Measurements from ENCODE around the gene NCOA4. TPM values are rescaled to one million over a fixed set of nuclear protein-coding genes. Genes with fewer than 3 reads are reported as not detected.

The NCOA4 gene
- total and polyA plus RNA-seq, 2 donors (not counting 3 experiments of a cell fraction or from before 2014, with no cell fraction given): 62.1 to 127 TPM

GRCh38 chr10:46052791-46053375 lies 22.5 kb upstream of the NCOA4 start:
- no peaks in the 10 kb centered on the region for H3K79me2 ChIP-seq (ENCODE audit: control insufficient read depth, insufficient read depth, low read length)
- no peaks in the 10 kb centered on the region for H4K20me1 ChIP-seq (replicated peaks; ENCODE audit: control insufficient read depth, extremely low read depth, insufficient read depth, low read length)
- H3K4me1 ChIP-seq (ENCODE audit: control insufficient read depth, extremely low read depth, insufficient read depth, low read length): no peaks in the 10 kb centered on the region
- no peak for DNase-seq (ENCODE audit: low read depth, low spot score)
- intact Hi-C loops (cut with micrococcal nuclease): no loop called here
- ChIA-PET CTCF (no interaction called here), POLR2A (no interaction called here)
- H3K9me1 ChIP-seq (replicated peaks; ENCODE audit: control insufficient read depth, extremely low read depth, insufficient read depth, low read length): no peaks in the 10 kb centered on the region
- BruUV-seq (replicated peaks): no TSS peak
- FAIRE-seq: no peak
- H3K4me2 ChIP-seq (ENCODE audit: insufficient read depth, low read length): no peak overlapping the region
- no peak overlapping the region for H3K27ac ChIP-seq (ENCODE audit: insufficient read depth, low read depth, low read length)
- H2AFZ ChIP-seq (ENCODE audit: low read depth, low read length): no peak overlapping the region
- dilution Hi-C loops (cut with MboI; ENCODE audit: extremely low pct_ligation_motif_present, low sequenced_read_pairs): no loop called here
- no peak overlapping the region for H3K9ac ChIP-seq (replicated peaks; ENCODE audit: extremely low read depth, insufficient read depth, low read length)
- H3K4me3 ChIP-seq (replicated peaks in 1 of 3; ENCODE audit: insufficient read depth in 1 of 3, low read depth in 1 of 3, low read length in 3 of 3): no peak overlapping the region
- H3K27me3 ChIP-seq (ENCODE audit: control insufficient read depth in 2 of 2, insufficient read depth in 2 of 2, low read length in 2 of 2): peaks cover 0 to 3% of the 10 kb centered on the region in 2 experiments
- H3K36me3 ChIP-seq (ENCODE audit: control insufficient read depth in 2 of 2, extremely low read depth in 1 of 2, insufficient read depth in 2 of 2, low read length in 2 of 2): no peaks in the 10 kb centered on the region
- TF ChIP-seq FOS (IDR thresholded peaks at IDR 0.05; ENCODE audit: borderline replicate concordance, insufficient read depth, low read length) (no peak), POLR2A (IDR thresholded peaks at IDR 0.05; ENCODE audit: low read depth, low read length) (no peak), MYC (IDR thresholded peaks at IDR 0.05; ENCODE audit: low read depth, low read length) (no peak), JUN (IDR thresholded peaks at IDR 0.05; ENCODE audit: borderline replicate concordance, insufficient read depth, insufficient read length, low read depth) (no peak), CTCF (IDR thresholded peaks at IDR 0.05; ENCODE audit: extremely low read depth in 1 of 2, insufficient read depth in 1 of 2, low read depth in 1 of 2, low read length in 2 of 2) (no peak), POLR2AphosphoS5 (IDR thresholded peaks at IDR 0.05; ENCODE audit: insufficient read depth, low read depth, low read length) (no peak), MAX (IDR thresholded peaks at IDR 0.05; ENCODE audit: insufficient read depth, insufficient read length) (no peak), EZH2 (IDR thresholded peaks at IDR 0.05; ENCODE audit: borderline replicate concordance, low read depth, low read length, severe bottlenecking) (no peak), GATA2 (IDR thresholded peaks at IDR 0.05; ENCODE audit: insufficient read depth, insufficient read length, low read depth, low read length) (no peak)
- H3K9me3 ChIP-seq (replicated peaks; ENCODE audit: control insufficient read depth, insufficient read depth, low read length): no peaks in the 10 kb centered on the region

All from endothelial cell of umbilical vein (primary cell).